K562 (cell line): Measurements from ENCODE around the gene TNIP2. TPM values are rescaled to one million over a fixed set of nuclear protein-coding genes. Genes with fewer than 3 reads are reported as not detected.

Source experiments
- ATAC-seq: fragments of 200-7000 bp; cut with Tn5 transposase; 3 replicates; pipeline ENCODE4 v1.9.1; 2020; ENCODE audit warnings: moderate library complexity
- BruUV-seq: library from RNA; stranded (reverse); fragments of 400-500 nt; replicated peaks from 2 replicates; lab custom pipeline; 2021; lab: Mats Ljungman, UMichigan
- CTCF ChIA-PET: fragments of 300-600 bp; formaldehyde crosslinking; extraction: SDS; loops from one replicate; lab custom pipeline; 2021; ENCODE audit warnings: low intra/inter-chr PET ratio; lab: Yijun Ruan, JAX
- POLR2A ChIA-PET: fragments of 300-600, 350-650 bp; sonication (Branson Sonifier 250); formaldehyde crosslinking; extraction: SDS; loops from one replicate; lab custom pipeline; 2021; ENCODE audit warnings: antibody characterized with exemption, inconsistent platforms; lab: Yijun Ruan, JAX
- DNase-seq, 4 experiments: peaks; one replicate each; pipeline versions ENCODE4 v3.0.0 to v3.0.0-alpha.2; 2011 to 2018; ENCODE audit warnings: low spot score in 3 of 4, mixed read lengths in 3 of 4; ENCODE audit errors: extremely low read depth in 1 of 4
- FAIRE-seq: peaks from 2 replicates; lab custom pipeline; 2011; peaks lifted over from hg19 to GRCh38; lab: Jason Lieb, UNC
- H2AFZ ChIP-seq: 2 replicates; pipeline ENCODE4 v1.6.0; 2011; ENCODE audit warnings: low read depth, low read length, control low read depth, inconsistent platforms
- H3K27ac ChIP-seq: fragments of 200-600 bp; 3 replicates; pipeline ENCODE4 v1.8.0; 2011; ENCODE audit warnings: low read depth, mild to moderate bottlenecking, control low read depth, inconsistent platforms, low read length, moderate library complexity, mixed read lengths; ENCODE audit errors: extremely low read depth
- H3K27me3 ChIP-seq, 2 experiments: fragments of 300-600 bp in 1 of 2; 2 replicates in 1 of 2; 3 replicates in 1 of 2; pipeline versions ENCODE4 v1.6.0 to v1.8.0; 2011; ENCODE audit warnings: inconsistent platforms in 2 of 2, low read length in 2 of 2, mild to moderate bottlenecking in 1 of 2, mixed read lengths in 1 of 2, moderate library complexity in 1 of 2; ENCODE audit not compliant: control insufficient read depth in 2 of 2, insufficient read depth in 2 of 2
- H3K36me3 ChIP-seq: fragments of 300-600 bp; 3 replicates; pipeline ENCODE4 v1.8.0; 2011; ENCODE audit warnings: mild to moderate bottlenecking, low read length, inconsistent platforms; ENCODE audit not compliant: control insufficient read depth, insufficient read depth
- H3K4me1 ChIP-seq, 2 experiments: fragments of 200-600 bp in 1 of 2; replicated peaks in 1 of 2; 2 replicates in 1 of 2; 3 replicates in 1 of 2; pipeline versions ENCODE4 v1.5.1 to v1.8.0; 2011; ENCODE audit warnings: inconsistent platforms in 2 of 2, low read length in 2 of 2, mild to moderate bottlenecking in 1 of 2, mixed read lengths in 1 of 2, moderate library complexity in 1 of 2; ENCODE audit not compliant: control insufficient read depth in 2 of 2, insufficient read depth in 2 of 2
- H3K4me2 ChIP-seq: 2 replicates; pipeline ENCODE4 v1.6.1; 2011; ENCODE audit warnings: low read length, control low read depth, inconsistent platforms, mixed read lengths; ENCODE audit not compliant: insufficient read depth
- H3K4me3 ChIP-seq: fragments of 200-600 bp; sonication (generic), shearing (Covaris generic); 2 replicates; pipeline ENCODE4 v1.5.1; 2016; ENCODE audit warnings: control low read depth, inconsistent platforms
- H3K79me2 ChIP-seq: fragments of 200-600 bp; 3 replicates; pipeline ENCODE4 v1.8.0; 2011; ENCODE audit warnings: low read length, inconsistent platforms; ENCODE audit not compliant: control insufficient read depth, insufficient read depth
- H3K9ac ChIP-seq, 2 experiments: 2 replicates each; pipeline versions ENCODE4 v1.6.0 to v1.6.1; 2011; ENCODE audit warnings: low read depth in 2 of 2, low read length in 2 of 2, control low read depth in 1 of 2, inconsistent platforms in 1 of 2, mild to moderate bottlenecking in 1 of 2, mixed read lengths in 1 of 2; ENCODE audit not compliant: insufficient read depth in 1 of 2
- H3K9me1 ChIP-seq: one replicate; pipeline ENCODE4 v1.6.0; 2011; ENCODE audit warnings: inconsistent platforms, mild to moderate bottlenecking, low read length, moderate library complexity; ENCODE audit not compliant: control insufficient read depth, insufficient read depth
- H3K9me3 ChIP-seq: replicated peaks from 2 replicates; pipeline ENCODE4 v1.5.1; 2011; ENCODE audit warnings: low read depth, low read length, inconsistent platforms; ENCODE audit not compliant: control insufficient read depth, insufficient read depth
- H4K20me1 ChIP-seq: replicated peaks from 2 replicates; pipeline ENCODE4 v1.6.1; 2011; ENCODE audit warnings: low read length, inconsistent platforms, mixed read lengths; ENCODE audit not compliant: control insufficient read depth, insufficient read depth
- CEBPG ChIP-seq, 3 experiments: fragments of 200-800 bp in 1 of 3; sonication (Bioruptor generic) in 1 of 3; sonication (generic) in 1 of 3; formaldehyde crosslinking in 1 of 3; IDR thresholded peaks in 2 of 3; conservative IDR thresholded peaks in 1 of 3; 2 replicates each; pipeline versions ENCODE4 v1.6.1 to v1.8.0; 2016 to 2022; ENCODE audit warnings: missing compliant biosample characterization in 2 of 3, missing genetic modification characterization in 2 of 3, mild to moderate bottlenecking in 1 of 3, missing genetic modification reagents in 1 of 3
- PHF8 ChIP-seq: fragments of 200-600 bp; sonication (generic); IDR thresholded peaks from 2 replicates; pipeline ENCODE4 v1.6.1; 2012; ENCODE audit warnings: mixed run types, mild to moderate bottlenecking, inconsistent platforms, low read length, moderate library complexity, borderline replicate concordance
- SAP30 ChIP-seq: fragments of 200-600 bp; sonication (generic); IDR thresholded peaks from 2 replicates; pipeline ENCODE4 v1.6.1; 2012; ENCODE audit warnings: borderline replicate concordance, low read depth, mild to moderate bottlenecking, moderate library complexity, low read length, control low read depth, inconsistent platforms; ENCODE audit not compliant: insufficient read depth, poor library complexity, severe bottlenecking
- U2AF1 ChIP-seq: fragments of 200-400 bp; formaldehyde crosslinking; optimal IDR thresholded peaks from 2 replicates; pipeline ENCODE3; 2017; ENCODE audit warnings: mild to moderate bottlenecking, low read depth, low read length, moderate library complexity
- ZBTB7A ChIP-seq: IDR thresholded peaks from 2 replicates; pipeline ENCODE4 v1.6.1; 2011; ENCODE audit warnings: low read depth, mild to moderate bottlenecking, low read length, moderate library complexity, borderline replicate concordance; ENCODE audit not compliant: control insufficient read depth
- ZKSCAN1 ChIP-seq: fragments of 150-350 bp; IDR thresholded peaks from 2 replicates; pipeline ENCODE4 v1.6.1; 2016; ENCODE audit warnings: low read depth, low read length
- ZNF445 ChIP-seq: fragments of 250-450 bp; sonication (Bioruptor Pico); IDR thresholded peaks from 2 replicates; pipeline ENCODE4 v1.4.0; 2020; ENCODE audit warnings: low read depth, mild to moderate bottlenecking, moderate library complexity
- WGBS: fragments of 100-300 bp; shearing (Covaris generic); methylation state at CpG from one replicate; pipeline ENCODE4 v1.1.6; 2016; ENCODE audit warnings: low coverage, mixed read lengths; ENCODE audit not compliant: insufficient coverage; ENCODE audit errors: missing lambda C conversion rate; 5-methylcytosine and 5-hydroxymethylcytosine counted together
- in situ Hi-C: fragments of 300-500 bp; cut with MboI; formaldehyde crosslinking; loops from 4 replicates; pipeline ENCODE4 v1.15.0; 2018; ENCODE audit warnings: inconsistent platforms, mixed read lengths
- intact Hi-C: fragments of 100-400 bp; cut with micrococcal nuclease; formaldehyde crosslinking; loops from 2 replicates; pipeline ENCODE4 v1.14.2; 2022
- polyA plus RNA-seq, 8 experiments: library from polyadenylated mRNA; depleted of rRNA in 4 of 8; stranded (reverse) in 5 of 8; unstranded in 3 of 8; fragments of >200 nt; fragmentation: Nextera tagmentation in 2 of 8; fragmentation: Illumina TruSeq in 1 of 8; extraction: Ambion mirVana in 2 of 8; extraction: Trizol in 1 of 8; gene quantifications; 2 replicates each; pipeline versions ENCODE4 v1.2.1 to v1.2.3, GENCODE V29; 2011 to 2014; ENCODE audit warnings: inconsistent platforms in 1 of 8, missing spikeins in 1 of 8
- total RNA-seq, 7 experiments: library from RNA; depleted of rRNA in 6 of 7; stranded (reverse); fragments of >200 nt in 6 of 7; fragmentation: Illumina TruSeq in 2 of 7; extraction: Trizol in 2 of 7; gene quantifications; 2 replicates each; pipeline versions ENCODE4 v1.2.1 to v1.2.3, GENCODE V29; 2011 to 2021; ENCODE audit warnings: low replicate concordance in 1 of 7
- TF ChIP-seq, protein P1 (sequence below): fragments of 200-800 bp; sonication (Bioruptor generic); IDR thresholded peaks from 2 replicates; pipeline ENCODE4 v1.6.1; 2017; ENCODE audit warnings: missing genetic modification characterization, missing compliant biosample characterization
- TF ChIP-seq, protein P2 (sequence below): sonication (generic); formaldehyde crosslinking; IDR thresholded peaks from 2 replicates; pipeline ENCODE4 v1.5.0; 2020; ENCODE audit warnings: missing genetic modification reagents
- TF ChIP-seq, protein P3 (sequence below), 2 experiments: IDR thresholded peaks; 2 replicates each; pipeline ENCODE4 v1.6.1; 2011; ENCODE audit warnings: borderline replicate concordance in 1 of 2, control low read depth in 1 of 2, low read depth in 1 of 2, low read length in 1 of 2, mild to moderate bottlenecking in 1 of 2, mixed read lengths in 1 of 2, moderate library complexity in 1 of 2; ENCODE audit not compliant: insufficient read depth in 1 of 2, insufficient read length in 1 of 2, poor library complexity in 1 of 2, severe bottlenecking in 1 of 2; ENCODE audit errors: extremely low read depth in 1 of 2

The TNIP2 gene
- total and polyA plus RNA-seq, 9 of the 15 experiments (the other 6 are each of a cell fraction or from before 2014, with no cell fraction given), result 0.61 to 42.6 (median 19.5) TPM

DNA sequence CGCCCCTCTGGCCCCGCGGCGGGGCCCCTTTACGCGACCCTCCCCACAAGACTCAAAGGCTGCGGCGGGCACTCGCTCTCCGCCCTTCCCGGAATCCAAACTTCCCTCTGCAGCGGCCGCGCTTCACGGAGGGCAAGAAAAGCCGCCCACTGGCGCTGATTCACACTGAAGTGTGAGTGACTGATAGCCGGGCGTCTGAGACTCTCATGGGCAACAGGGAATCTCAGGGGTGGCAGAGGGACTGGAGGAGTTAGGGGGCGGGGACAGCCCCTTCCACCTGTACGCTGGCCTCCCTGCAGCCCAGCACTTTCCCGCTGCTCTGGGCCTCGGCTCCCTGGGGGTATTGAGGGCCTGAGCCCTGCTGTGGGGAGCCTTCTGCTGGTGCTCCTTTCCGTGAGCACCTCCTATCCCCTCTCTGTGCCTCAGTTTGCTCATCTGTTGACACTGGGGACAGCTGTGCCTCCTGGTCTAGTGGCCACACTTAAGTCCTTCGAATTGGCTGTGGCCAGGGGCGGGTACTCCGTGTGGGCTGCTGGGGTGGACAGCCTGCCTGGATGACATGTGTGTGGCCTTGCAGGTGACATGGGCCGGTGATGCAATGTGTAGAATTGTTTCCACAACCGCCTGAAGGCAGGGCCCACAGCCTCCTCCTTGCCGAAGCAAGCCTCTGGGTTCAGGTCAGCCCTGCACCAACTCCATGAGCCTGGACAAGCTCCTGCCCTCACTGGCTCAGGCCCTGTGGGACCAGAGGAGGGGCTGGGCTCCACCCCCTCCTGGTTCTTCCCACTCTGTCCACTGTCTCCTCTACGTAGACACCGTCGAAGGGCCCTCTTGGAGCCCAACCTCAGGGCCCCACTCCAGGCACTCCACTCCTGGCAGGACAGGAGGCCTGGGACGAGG, 37.7 kb upstream of the TNIP2 start (continued):
- TF ChIP-seq CEBPG (CRISPR knock-in tag; IDR thresholded peaks at IDR 0.05) (peak; percentile 98), CEBPG (tag; conservative IDR thresholded peaks at IDR 0.05 in 1 of 2, IDR thresholded peaks at IDR 0.05 in 1 of 2) (peak; percentile 88 to 92)

DNA sequence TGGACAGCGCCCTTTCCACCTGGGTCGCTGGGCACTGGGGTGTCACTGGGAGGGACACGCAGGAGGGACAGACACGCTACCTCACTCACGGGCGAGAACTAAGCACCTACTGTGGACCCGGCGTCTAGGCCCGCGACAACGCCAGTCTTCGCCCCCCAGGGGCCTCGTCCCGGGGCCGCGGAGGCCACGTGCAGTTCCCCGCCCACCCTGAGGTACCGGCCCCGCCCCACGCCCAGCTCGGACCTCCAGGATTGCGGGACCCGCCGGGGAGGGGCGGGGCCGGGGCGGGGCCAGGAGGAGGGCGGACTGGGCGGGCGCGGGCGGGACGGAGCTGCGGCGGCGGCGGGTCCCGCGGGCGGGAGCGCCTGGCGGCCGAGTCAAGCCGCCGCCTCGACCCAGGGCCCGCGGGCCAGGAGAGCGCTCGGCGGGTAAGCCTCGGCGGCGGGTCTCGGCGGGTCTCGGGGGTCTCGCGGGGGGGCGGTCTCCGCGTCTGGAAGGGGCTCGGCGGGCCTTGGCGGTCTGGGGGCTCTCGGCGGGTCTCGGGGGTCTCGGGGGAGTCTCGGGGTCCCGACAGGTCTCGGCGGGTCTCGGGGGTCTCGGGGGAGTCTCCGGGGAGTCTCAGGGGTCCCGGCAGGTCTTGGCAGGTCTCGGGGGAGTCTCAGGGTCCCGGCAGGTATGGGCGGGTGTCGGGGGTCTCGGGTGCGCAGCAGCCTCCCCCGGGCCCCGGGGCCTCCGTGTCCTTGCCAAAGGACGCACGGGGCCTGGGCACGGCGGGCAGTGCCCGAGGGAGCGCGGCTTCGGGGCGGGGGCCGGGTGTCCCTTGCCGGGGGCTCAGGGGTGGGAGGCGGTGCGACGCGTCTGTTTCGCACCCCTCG, 36.8 kb upstream of the TNIP2 start, which contains the start of gene SH3BP2:
SH3BP2 (plus strand) TSS at position 375 of the 875 bp plus-strand sequence. CDS start 27,533 bp downstream, outside the sequence.
- no peaks in the 10 kb centered on the region for H3K36me3 ChIP-seq
- H2AFZ ChIP-seq, result peak within 1 kb of the TSS; percentile 62
- no peaks in the 10 kb centered on the region for H3K9me3 ChIP-seq
- in situ Hi-C loops (no loop called here), intact Hi-C loops (loop anchor here (1.0 to 5.0 kb wide), 3 partner anchors 31 to 74 kb away; partner anchors contain the start of gene ADD1)
- H3K4me1 ChIP-seq, result peaks cover 15 to 93% of the 10 kb centered on the region in 2 experiments
- no peaks in the 10 kb centered on the region; the same call in 1 of the 2 replicates for H4K20me1 ChIP-seq
- CTCF ChIA-PET, result no interaction called here
- no peaks in the 10 kb centered on the region for H3K9me1 ChIP-seq
- no peaks in the 10 kb centered on the region for H3K27me3 ChIP-seq
- BruUV-seq, result no TSS peak
- FAIRE-seq (peak; percentile 23), DNase-seq (peak; percentile 90 to 97 (median 95)), ATAC-seq (peak; percentile 83)
- H3K27ac ChIP-seq, result peak within 1 kb of the TSS; percentile 39; the same call in 2 of the 3 replicates
- H3K79me2 ChIP-seq, result no peaks in the 10 kb centered on the region; the same call in 2 of the 3 replicates
- POLR2A ChIA-PET, result interaction anchor here (0.6 to 0.7 kb wide), 2 partner anchors 11 kb away, joined by 3 read pairs; no protein-coding TSS in a partner anchor
- H3K9ac ChIP-seq, result peak within 1 kb of the TSS; percentile 48 to 90; a peak in 3 of 4 replicates
- peak within 1 kb of the TSS; percentile 68 for H3K4me2 ChIP-seq
- peak within 1 kb of the TSS; percentile 50 for H3K4me3 ChIP-seq
- WGBS, result 0% methylated on average over 1 of the region's 104 CpGs
- TF ChIP-seq PHF8 (peak; percentile 43; the same call in 1 of the 2 replicates), U2AF1 (no peak), SAP30 (peak; percentile 0), ZKSCAN1 (peak; percentile 30; the same call in 1 of the 2 replicates), ZBTB7A (peak; percentile 92; the same call in 1 of the 2 replicates), ZNF445 (CRISPR knock-in tag) (no peak)
- TF ChIP-seq, protein P1, sequence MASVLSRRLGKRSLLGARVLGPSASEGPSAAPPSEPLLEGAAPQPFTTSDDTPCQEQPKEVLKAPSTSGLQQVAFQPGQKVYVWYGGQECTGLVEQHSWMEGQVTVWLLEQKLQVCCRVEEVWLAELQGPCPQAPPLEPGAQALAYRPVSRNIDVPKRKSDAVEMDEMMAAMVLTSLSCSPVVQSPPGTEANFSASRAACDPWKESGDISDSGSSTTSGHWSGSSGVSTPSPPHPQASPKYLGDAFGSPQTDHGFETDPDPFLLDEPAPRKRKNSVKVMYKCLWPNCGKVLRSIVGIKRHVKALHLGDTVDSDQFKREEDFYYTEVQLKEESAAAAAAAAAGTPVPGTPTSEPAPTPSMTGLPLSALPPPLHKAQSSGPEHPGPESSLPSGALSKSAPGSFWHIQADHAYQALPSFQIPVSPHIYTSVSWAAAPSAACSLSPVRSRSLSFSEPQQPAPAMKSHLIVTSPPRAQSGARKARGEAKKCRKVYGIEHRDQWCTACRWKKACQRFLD (CRISPR knock-in tag), result no peak
- TF ChIP-seq, protein P2, sequence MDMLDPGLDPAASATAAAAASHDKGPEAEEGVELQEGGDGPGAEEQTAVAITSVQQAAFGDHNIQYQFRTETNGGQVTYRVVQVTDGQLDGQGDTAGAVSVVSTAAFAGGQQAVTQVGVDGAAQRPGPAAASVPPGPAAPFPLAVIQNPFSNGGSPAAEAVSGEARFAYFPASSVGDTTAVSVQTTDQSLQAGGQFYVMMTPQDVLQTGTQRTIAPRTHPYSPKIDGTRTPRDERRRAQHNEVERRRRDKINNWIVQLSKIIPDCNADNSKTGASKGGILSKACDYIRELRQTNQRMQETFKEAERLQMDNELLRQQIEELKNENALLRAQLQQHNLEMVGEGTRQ, result peak; percentile 49; the same call in 1 of the 2 replicates
- TF ChIP-seq, protein P3, sequence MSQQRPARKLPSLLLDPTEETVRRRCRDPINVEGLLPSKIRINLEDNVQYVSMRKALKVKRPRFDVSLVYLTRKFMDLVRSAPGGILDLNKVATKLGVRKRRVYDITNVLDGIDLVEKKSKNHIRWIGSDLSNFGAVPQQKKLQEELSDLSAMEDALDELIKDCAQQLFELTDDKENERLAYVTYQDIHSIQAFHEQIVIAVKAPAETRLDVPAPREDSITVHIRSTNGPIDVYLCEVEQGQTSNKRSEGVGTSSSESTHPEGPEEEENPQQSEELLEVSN (IDR thresholded peaks at IDR 0.05; ENCODE audit: borderline replicate concordance in 1 of 2, extremely low read depth in 1 of 2, insufficient read depth in 1 of 2, insufficient read length in 1 of 2, low read depth in 1 of 2, low read length in 1 of 2, poor library complexity in 1 of 2, severe bottlenecking in 1 of 2), result peak; percentile 91 to 97
